ENCODE measurements around the gene NEK2. TPM values are rescaled to one million over a fixed set of nuclear protein-coding genes. Genes with fewer than 3 reads are reported as not detected.
A peak's percentile ranks its signal among the peaks of the same experiment; 100 is the strongest.
"Not testable (repeated sequence)": the region's sequence is repeated elsewhere in the genome, so short reads cannot be mapped to it uniquely, and the experiment has no call there.

Gene NEK2
- polyA plus RNA-seq (2012; ENCODE audit: insufficient read depth, insufficient read length, low read depth), result 5.5 TPM

DNA sequence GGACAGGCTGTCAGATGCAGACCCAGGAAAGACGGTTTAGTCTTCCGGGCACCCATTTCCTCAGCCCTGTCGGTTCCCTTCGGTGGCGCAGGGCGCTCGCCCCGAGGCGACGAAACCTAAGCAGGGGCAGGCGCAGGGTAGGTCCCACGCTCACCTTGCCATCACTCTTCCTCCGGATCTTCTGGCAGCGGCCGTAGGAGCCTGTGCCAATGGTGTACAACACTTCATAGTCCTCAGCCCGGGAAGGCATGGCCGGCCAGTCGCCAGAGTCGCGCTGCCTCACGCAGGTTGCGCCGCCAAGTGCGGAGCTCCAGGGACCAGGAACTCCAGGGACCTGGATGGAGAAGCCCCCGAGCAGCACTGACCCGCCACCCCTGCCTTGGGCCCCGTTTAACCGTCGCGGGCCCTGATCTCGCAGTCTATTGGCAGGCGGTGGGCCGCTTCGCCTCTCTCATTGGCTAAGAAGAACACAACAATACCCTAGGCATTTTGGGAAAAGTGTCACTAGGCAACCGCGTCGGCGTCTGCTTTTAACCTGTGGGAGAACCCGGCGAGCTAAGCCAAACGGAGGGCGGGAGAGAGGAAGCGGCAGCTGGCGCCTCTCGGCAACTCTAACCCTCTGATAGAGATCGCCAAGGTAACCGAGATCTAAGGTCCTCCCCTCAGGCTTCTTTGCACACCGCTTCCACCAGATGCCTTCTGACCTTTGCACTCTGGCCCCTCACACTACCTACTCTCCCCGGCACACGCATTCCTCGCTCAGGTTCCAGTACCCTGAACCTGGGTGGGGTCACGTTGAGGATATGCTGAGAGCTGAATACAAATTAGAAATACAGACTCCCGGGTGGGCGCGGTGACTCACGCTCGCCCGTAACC is at the start of gene NEK2:
NEK2 (minus strand) TSS at position 392 of the 876 bp plus-strand sequence; CDS start at position 250, 142 bp downstream.
- peak; percentile 95 for DNase-seq
- peaks cover 4% of the 10 kb centered on the region; the same call in 1 of the 2 replicates for H3K36me3 ChIP-seq
- TF ChIP-seq, protein P1, sequence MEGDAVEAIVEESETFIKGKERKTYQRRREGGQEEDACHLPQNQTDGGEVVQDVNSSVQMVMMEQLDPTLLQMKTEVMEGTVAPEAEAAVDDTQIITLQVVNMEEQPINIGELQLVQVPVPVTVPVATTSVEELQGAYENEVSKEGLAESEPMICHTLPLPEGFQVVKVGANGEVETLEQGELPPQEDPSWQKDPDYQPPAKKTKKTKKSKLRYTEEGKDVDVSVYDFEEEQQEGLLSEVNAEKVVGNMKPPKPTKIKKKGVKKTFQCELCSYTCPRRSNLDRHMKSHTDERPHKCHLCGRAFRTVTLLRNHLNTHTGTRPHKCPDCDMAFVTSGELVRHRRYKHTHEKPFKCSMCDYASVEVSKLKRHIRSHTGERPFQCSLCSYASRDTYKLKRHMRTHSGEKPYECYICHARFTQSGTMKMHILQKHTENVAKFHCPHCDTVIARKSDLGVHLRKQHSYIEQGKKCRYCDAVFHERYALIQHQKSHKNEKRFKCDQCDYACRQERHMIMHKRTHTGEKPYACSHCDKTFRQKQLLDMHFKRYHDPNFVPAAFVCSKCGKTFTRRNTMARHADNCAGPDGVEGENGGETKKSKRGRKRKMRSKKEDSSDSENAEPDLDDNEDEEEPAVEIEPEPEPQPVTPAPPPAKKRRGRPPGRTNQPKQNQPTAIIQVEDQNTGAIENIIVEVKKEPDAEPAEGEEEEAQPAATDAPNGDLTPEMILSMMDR (IDR thresholded peaks at IDR 0.05; ENCODE audit: low read depth, low read length), result no peak
- no peaks in the 10 kb centered on the region for H3K9me3 ChIP-seq
- peak within 1 kb of the TSS; percentile 92 for H3K4me3 ChIP-seq (ENCODE audit: low read depth, low read length)
- H3K27me3 ChIP-seq, result no peaks in the 10 kb centered on the region
- H3K4me1 ChIP-seq, result no peaks in the 10 kb centered on the region

DNA sequence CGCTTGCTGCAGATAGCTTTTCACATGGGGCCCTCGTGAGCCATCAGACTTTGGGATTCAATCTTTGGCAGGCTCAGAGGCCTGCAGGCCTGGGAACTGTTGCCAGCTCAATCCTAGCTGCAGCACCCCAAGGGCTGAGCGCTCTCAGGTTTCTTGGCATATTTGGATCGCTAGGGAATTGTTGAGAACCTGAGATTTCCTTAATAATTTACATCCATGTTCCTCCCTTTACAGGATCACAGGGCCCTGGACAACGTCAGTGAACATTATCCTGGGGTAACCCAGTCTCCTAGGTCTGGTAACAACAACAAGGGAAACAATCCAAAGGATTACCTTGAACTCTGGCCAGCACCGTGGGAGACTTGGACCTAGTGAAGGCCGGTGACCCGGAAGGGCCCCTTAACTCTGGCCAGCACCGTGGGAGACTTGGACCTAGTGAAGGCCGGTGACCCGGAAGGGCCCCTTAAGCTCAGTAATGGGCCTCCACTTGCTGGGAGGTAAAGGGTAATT is 49.3 kb upstream of the NEK2 start:
- no peaks in the 10 kb centered on the region for H3K4me1 ChIP-seq
- TF ChIP-seq, protein P1 (IDR thresholded peaks at IDR 0.05; ENCODE audit: low read depth, low read length), result no peak
- no peak overlapping the region for H3K4me3 ChIP-seq (ENCODE audit: low read depth, low read length)
- DNase-seq, result no peak
- no peaks in the 10 kb centered on the region for H3K36me3 ChIP-seq
- no peaks in the 10 kb centered on the region for H3K9me3 ChIP-seq
- no peaks in the 10 kb centered on the region for H3K27me3 ChIP-seq

DNA sequence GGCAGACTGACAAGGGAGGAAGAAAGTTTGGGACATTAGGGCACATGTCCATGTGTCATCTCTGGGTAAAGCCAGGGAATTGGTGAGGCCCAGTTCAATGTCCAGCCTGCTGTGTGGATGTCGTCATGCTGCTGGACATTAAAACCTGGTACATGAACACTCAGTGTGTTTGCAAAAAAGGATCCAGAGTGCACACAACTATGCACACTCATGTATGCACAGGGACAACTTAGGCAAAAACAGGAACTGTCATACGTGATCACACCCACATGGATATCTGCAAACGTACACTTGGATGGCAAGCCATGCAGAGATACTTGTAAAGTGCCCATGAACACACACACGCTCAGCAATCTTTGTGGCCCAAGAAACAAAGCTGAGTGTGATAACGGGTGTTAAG is 47.9 kb upstream of the NEK2 start:
- TF ChIP-seq, protein P1 (IDR thresholded peaks at IDR 0.05; ENCODE audit: low read depth, low read length), result no peak
- H3K4me1 ChIP-seq, result no peaks in the 10 kb centered on the region
- H3K36me3 ChIP-seq, result no peaks in the 10 kb centered on the region
- no peaks in the 10 kb centered on the region for H3K27me3 ChIP-seq
- no peaks in the 10 kb centered on the region for H3K9me3 ChIP-seq
- DNase-seq, result no peak
- H3K4me3 ChIP-seq (ENCODE audit: low read depth, low read length), result no peak overlapping the region

DNA sequence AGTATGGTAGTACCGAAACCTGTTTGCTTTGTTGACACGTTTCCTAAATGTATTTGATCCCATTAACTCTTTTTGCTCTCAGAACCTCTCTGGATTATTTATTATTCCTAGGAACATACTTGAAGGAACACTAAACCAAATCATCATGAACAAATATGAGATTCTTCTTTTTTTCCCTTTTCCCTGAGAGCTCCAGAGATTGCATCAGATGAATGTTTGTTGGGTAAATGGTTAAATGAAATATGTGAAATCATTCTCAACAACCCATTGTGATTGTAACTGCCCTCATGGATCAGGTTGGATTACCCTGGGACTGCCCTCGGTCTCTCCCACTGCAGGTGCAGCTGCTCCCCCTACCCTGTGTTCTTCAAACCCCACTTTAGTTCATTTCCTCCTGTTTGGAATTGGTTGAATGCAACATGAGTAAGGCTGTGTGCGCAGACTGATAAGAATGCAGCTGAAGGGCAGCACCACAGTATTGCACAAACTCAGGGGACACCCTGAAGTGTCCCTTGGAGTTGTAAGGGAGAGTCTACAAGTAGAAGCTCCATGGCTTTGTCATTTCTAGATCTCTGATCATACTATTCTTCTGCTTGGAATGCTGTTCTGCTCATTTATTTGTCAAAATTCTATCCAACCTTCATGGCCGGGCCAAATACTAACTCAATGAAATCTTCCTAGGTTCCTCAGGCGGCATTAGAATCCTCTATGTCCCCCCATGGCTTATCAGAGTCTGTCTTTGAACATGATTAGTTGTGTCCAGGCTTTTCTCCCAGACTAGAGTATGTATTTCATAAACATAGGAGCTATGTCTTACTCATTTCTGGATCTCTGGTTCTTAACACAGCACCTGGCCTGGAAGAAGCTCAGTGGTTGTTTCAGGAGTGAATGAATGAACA is 47.1 kb upstream of the NEK2 start:
- Histone ChIP-seq H3K9me3 (no peaks in the 10 kb centered on the region), H3K4me1 (no peaks in the 10 kb centered on the region), H3K27me3 (no peaks in the 10 kb centered on the region), H3K4me3 (ENCODE audit: low read depth, low read length) (no peak overlapping the region), H3K36me3 (no peaks in the 10 kb centered on the region)
- TF ChIP-seq, protein P1 (IDR thresholded peaks at IDR 0.05; ENCODE audit: low read depth, low read length), result no peak
- DNase-seq, result no peak

DNA sequence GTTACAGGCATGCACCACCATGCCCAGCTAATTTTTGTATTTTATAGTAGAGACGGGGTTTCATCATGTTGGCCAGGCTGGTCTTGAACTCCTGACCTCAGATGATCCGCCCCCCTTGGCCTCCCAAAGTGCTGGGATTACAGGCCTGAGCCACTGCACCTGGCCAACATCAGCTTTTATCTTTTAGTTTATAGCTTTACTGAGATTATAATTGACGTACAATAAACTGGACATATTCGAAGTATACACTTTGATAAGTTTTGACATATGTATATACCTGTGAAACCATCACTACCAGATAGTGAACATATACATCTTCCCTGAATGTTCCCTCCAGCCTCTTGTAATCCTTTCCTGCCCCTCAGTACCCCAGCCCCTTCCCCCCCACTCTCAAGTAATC is 41.1 kb upstream of the NEK2 start:
- not testable (repeated sequence) for H3K9me3 ChIP-seq, H3K27me3 ChIP-seq

DNA sequence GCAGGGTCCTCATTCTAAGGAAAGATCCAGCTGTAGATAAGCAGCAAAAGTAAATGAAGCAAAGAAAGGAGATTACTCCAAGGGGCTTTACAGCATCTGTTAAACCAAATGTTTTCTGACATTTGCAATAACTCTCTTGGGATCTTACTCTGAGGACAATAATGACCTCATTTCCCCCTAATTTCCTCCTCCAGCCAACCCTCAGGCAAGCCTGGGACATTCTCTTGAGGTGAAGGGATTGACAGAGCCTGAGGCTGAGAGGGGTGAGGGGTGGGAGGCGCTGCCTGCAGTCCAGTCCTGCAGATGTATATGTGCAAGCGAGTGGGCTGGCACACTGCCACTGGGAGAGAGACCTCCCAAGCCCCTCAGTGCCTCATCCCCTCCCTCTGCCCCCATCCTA is 40.5 kb upstream of the NEK2 start:
- no peaks in the 10 kb centered on the region for H3K4me1 ChIP-seq
- TF ChIP-seq, protein P1 (IDR thresholded peaks at IDR 0.05; ENCODE audit: low read depth, low read length), result no peak
- H3K9me3 ChIP-seq, result no peaks in the 10 kb centered on the region
- no peak overlapping the region for H3K4me3 ChIP-seq (ENCODE audit: low read depth, low read length)
- H3K27me3 ChIP-seq, result no peaks in the 10 kb centered on the region
- no peaks in the 10 kb centered on the region for H3K36me3 ChIP-seq
- peak; percentile 52 for DNase-seq

More for the DNA sequence above, 41.1 kb upstream of the NEK2 start:
- not testable (repeated sequence) for H3K4me3 ChIP-seq (ENCODE audit: low read depth, low read length); H3K36me3 ChIP-seq; DNase-seq; H3K4me1 ChIP-seq

Measured in BE2C (cell line).